Measurements from ENCODE around the gene PDE1A. TPM values are rescaled to one million over a fixed set of nuclear protein-coding genes. Genes with fewer than 3 reads are reported as not detected.

PDE1A gene
- total and polyA plus RNA-seq, 2 donors (not counting 1 experiment from before 2014, with no cell fraction given) = 0.07 TPM; not detected in 1

GRCh38 chr2:182191061-182191460, 235.8 kb downstream of the PDE1A start:
- no peak overlapping the region for H3K4me3 ChIP-seq (ENCODE audit: control extremely low read depth in 1 of 5, extremely low read depth in 1 of 5, insufficient read depth in 1 of 5, low read depth in 2 of 5, low read length in 4 of 5)
- TF ChIP-seq EZH2 (IDR thresholded peaks at IDR 0.05; ENCODE audit: borderline replicate concordance, insufficient read depth, low read depth, low read length, poor library complexity, severe bottlenecking) (no peak), CTCF (IDR thresholded peaks at IDR 0.05) (no peak)
- no peaks in the 10 kb centered on the region for H3K27me3 ChIP-seq (replicated peaks in 1 of 4; ENCODE audit: control extremely low read depth in 1 of 4, control insufficient read depth in 3 of 4, insufficient read depth in 4 of 4, low read length in 3 of 4)
- no peak overlapping the region for H2AFZ ChIP-seq (ENCODE audit: insufficient read depth, low read depth, low read length, poor library complexity, severe bottlenecking)
- WGBS (ENCODE audit: insufficient coverage) = no CpG with 5 or more reads among the region's 2 CpGs
- no peak overlapping the region for H3K4me2 ChIP-seq (replicated peaks; ENCODE audit: low read depth, low read length, poor library complexity, severe bottlenecking)
- CTCF ChIA-PET = interaction anchor here (0.6 to 1.2 kb wide), 3 partner anchors 114 to 789 kb away, joined by 3 read pairs; no protein-coding TSS in a partner anchor
- no peaks in the 10 kb centered on the region for H3K4me1 ChIP-seq (ENCODE audit: control insufficient read depth in 2 of 2, insufficient read depth in 2 of 2, low read length in 2 of 2)
- POLR2A ChIA-PET = no interaction called here
- no peak overlapping the region for H3K27ac ChIP-seq (ENCODE audit: low read length in 2 of 2)
- H3K9me3 ChIP-seq (ENCODE audit: control extremely low read depth in 1 of 3, control insufficient read depth in 2 of 3, insufficient read depth in 1 of 3, low read length in 2 of 3) = no peaks in the 10 kb centered on the region
- H4K20me1 ChIP-seq (ENCODE audit: control insufficient read depth, insufficient read depth, low read length, poor library complexity, severe bottlenecking) = no peaks in the 10 kb centered on the region
- Mint-ChIP-seq H3K4me1 (no peaks in the 10 kb centered on the region), H3K27ac (no peak overlapping the region), H3K27me3 (no peaks in the 10 kb centered on the region), H3K9me3 (ENCODE audit: insufficient read depth) (no peaks in the 10 kb centered on the region), H3K4me3 (no peak overlapping the region)
- no peaks in the 10 kb centered on the region for H3K36me3 ChIP-seq (replicated peaks in 1 of 2; ENCODE audit: control extremely low read depth in 1 of 2, control insufficient read depth in 1 of 2, extremely low read depth in 1 of 2, insufficient read depth in 2 of 2, low read length in 1 of 2)
- intact Hi-C loops (cut with micrococcal nuclease) = no loop called here
- DNase-seq = no peak
- H3K79me2 ChIP-seq (ENCODE audit: control insufficient read depth, insufficient read depth, low read length) = no peaks in the 10 kb centered on the region
- no peak for ATAC-seq (ENCODE audit: low read depth)
- no peak overlapping the region for H3K9ac ChIP-seq (ENCODE audit: low read length)

- intact Hi-C loops (cut with micrococcal nuclease) = no loop called here
- Mint-ChIP-seq H3K9me3 (ENCODE audit: insufficient read depth) (no peaks in the 10 kb centered on the region), H3K4me1 (no peaks in the 10 kb centered on the region), H3K27ac (no peak overlapping the region), H3K4me3 (no peak overlapping the region), H3K27me3 (peaks cover 4% of the 10 kb centered on the region)
- Histone ChIP-seq H4K20me1 (ENCODE audit: control insufficient read depth, insufficient read depth, low read length, poor library complexity, severe bottlenecking) (no peaks in the 10 kb centered on the region), H3K4me3 (ENCODE audit: control extremely low read depth in 1 of 5, extremely low read depth in 1 of 5, insufficient read depth in 1 of 5, low read depth in 2 of 5, low read length in 4 of 5) (no peak overlapping the region), H3K27me3 (replicated peaks in 1 of 4; ENCODE audit: control extremely low read depth in 1 of 4, control insufficient read depth in 3 of 4, insufficient read depth in 4 of 4, low read length in 3 of 4) (no peaks in the 10 kb centered on the region), H3K9ac (ENCODE audit: low read length) (no peak overlapping the region), H3K79me2 (ENCODE audit: control insufficient read depth, insufficient read depth, low read length) (no peaks in the 10 kb centered on the region), H3K4me2 (replicated peaks; ENCODE audit: low read depth, low read length, poor library complexity, severe bottlenecking) (no peak overlapping the region), H3K36me3 (replicated peaks in 1 of 2; ENCODE audit: control extremely low read depth in 1 of 2, control insufficient read depth in 1 of 2, extremely low read depth in 1 of 2, insufficient read depth in 2 of 2, low read length in 1 of 2) (no peaks in the 10 kb centered on the region), H3K9me3 (ENCODE audit: control extremely low read depth in 1 of 3, control insufficient read depth in 2 of 3, insufficient read depth in 1 of 3, low read length in 2 of 3) (peaks cover 0 to 6% (median 0%) of the 10 kb centered on the region in 3 donors), H2AFZ (ENCODE audit: insufficient read depth, low read depth, low read length, poor library complexity, severe bottlenecking) (no peak overlapping the region), H3K27ac (ENCODE audit: low read length in 2 of 2) (no peak overlapping the region), H3K4me1 (ENCODE audit: control insufficient read depth in 2 of 2, insufficient read depth in 2 of 2, low read length in 2 of 2) (no peaks in the 10 kb centered on the region)
- POLR2A ChIA-PET = no interaction called here
- no peak for DNase-seq
- CTCF ChIA-PET = interaction anchor here (0.6 to 9.1 kb wide), 13 partner anchors 9 to 908 kb away, joined by 3 to 85 read pairs (median 3); no protein-coding TSS in a partner anchor
- TF ChIP-seq CTCF (IDR thresholded peaks at IDR 0.05) (no peak), EZH2 (IDR thresholded peaks at IDR 0.05; ENCODE audit: borderline replicate concordance, insufficient read depth, low read depth, low read length, poor library complexity, severe bottlenecking) (no peak)
- no peak for ATAC-seq (ENCODE audit: low read depth)
These were observed 239.7 kb downstream of the PDE1A start for GRCh38 chr2:182187130-182187529.

All from B cell (primary cell).